HCT116 (cell line): Measurements from ENCODE around the gene MAF. TPM values are rescaled to one million over a fixed set of nuclear protein-coding genes. Genes with fewer than 3 reads are reported as not detected.

ENCODE experiments used
- ATAC-seq: fragments of 200-7000 bp; cut with Tn5 transposase; 2 replicates; pipeline ENCODE4 v1.9.1; 2020; ENCODE audit warnings: mild to moderate bottlenecking, moderate library complexity
- BruUV-seq: library from RNA; stranded (reverse); fragments of 400-500 nt; replicated peaks from 2 replicates; lab custom pipeline; 2021; lab: Mats Ljungman, UMichigan
- CTCF ChIA-PET: fragments of 300-600 bp; sonication (Branson Sonifier 250); formaldehyde crosslinking; loops from one replicate; lab custom pipeline; 2021; ENCODE audit warnings: antibody characterized with exemption; lab: Charles Lee
- POLR2A ChIA-PET: fragments of 300-600, 350-600 bp; sonication (Branson Sonifier 250); formaldehyde crosslinking; loops from one replicate; lab custom pipeline; 2021; ENCODE audit warnings: antibody characterized with exemption; lab: Charles Lee
- RAD21 ChIA-PET, 2 experiments: fragments of 300-600 bp; sonication (Branson Sonifier 250); formaldehyde crosslinking; loops; one replicate each; lab custom pipeline; 2023; ENCODE audit warnings: low total read pairs in 2 of 2; ENCODE audit not compliant: uncharacterized antibody in 2 of 2, unreplicated experiment in 2 of 2, low non-redundant PET in 1 of 2; lab: Charles Lee
- DNase-seq: peaks from one replicate; pipeline ENCODE4 v3.0.0-alpha.2; 2010; ENCODE audit warnings: low read depth, low spot score
- H2AFZ ChIP-seq: fragments of 200-600 bp; shearing (Covaris generic), sonication (generic); 2 replicates; pipeline ENCODE4 v1.6.1; 2017; ENCODE audit warnings: low read depth, mixed run types, mixed read lengths, antibody characterized with exemption, low read length; ENCODE audit not compliant: poor library complexity, severe bottlenecking
- H3K27ac ChIP-seq: 2 replicates; pipeline ENCODE4 v1.5.1; 2012; ENCODE audit warnings: low read depth, low read length
- H3K27me3 ChIP-seq: fragments of 200-600 bp; sonication (generic); 2 replicates; pipeline ENCODE4 v1.6.1; 2016; ENCODE audit warnings: mixed run types, low read length, mixed read lengths; ENCODE audit not compliant: insufficient read depth
- H3K36me3 ChIP-seq, 2 experiments: fragments of 200-500 bp in 1 of 2; fragments of 200-600 bp in 1 of 2; sonication (Bioruptor generic) in 1 of 2; sonication (generic) in 1 of 2; 2 replicates each; pipeline versions ENCODE4 v1.5.1 to v1.6.1; 2014 to 2016; ENCODE audit warnings: low read length in 2 of 2, inconsistent platforms in 1 of 2, mixed read lengths in 1 of 2, mixed run types in 1 of 2; ENCODE audit not compliant: insufficient read depth in 2 of 2, control insufficient read depth in 1 of 2
- H3K4me1 ChIP-seq, 2 experiments: fragments of 200-600 bp in 1 of 2; sonication (generic) in 1 of 2; 2 replicates each; pipeline versions ENCODE4 v1.5.1 to v1.6.1; 2012 to 2017; ENCODE audit warnings: low read length in 2 of 2, inconsistent platforms in 1 of 2, mild to moderate bottlenecking in 1 of 2, mixed read lengths in 1 of 2, mixed run types in 1 of 2, moderate library complexity in 1 of 2; ENCODE audit not compliant: insufficient read depth in 2 of 2, control insufficient read depth in 1 of 2
- H3K4me2 ChIP-seq: fragments of 200-600 bp; sonication (generic); 2 replicates; pipeline ENCODE4 v1.6.1; 2017; ENCODE audit warnings: mixed run types, low read length, mixed read lengths
- H3K4me3 ChIP-seq, 2 experiments: fragments of 200-600 bp in 1 of 2; sonication (generic) in 1 of 2; replicated peaks in 1 of 2; 2 replicates each; pipeline ENCODE4 v1.5.1; 2011 to 2016; ENCODE audit warnings: low read length in 2 of 2, control low read depth in 1 of 2, low read depth in 1 of 2, mild to moderate bottlenecking in 1 of 2, mixed read lengths in 1 of 2, mixed run types in 1 of 2
- H3K79me2 ChIP-seq: fragments of 200-600 bp; sonication (generic); 2 replicates; pipeline ENCODE4 v1.6.1; 2017; ENCODE audit warnings: mild to moderate bottlenecking, mixed run types, low read length, moderate library complexity, mixed read lengths; ENCODE audit not compliant: insufficient read depth
- H3K9ac ChIP-seq: fragments of 200-600 bp; sonication (generic); 2 replicates; pipeline ENCODE4 v1.6.1; 2016; ENCODE audit warnings: low read length, mixed read lengths
- H3K9me2 ChIP-seq: fragments of 200-600 bp; sonication (generic), shearing (Covaris generic); 2 replicates; pipeline ENCODE4 v1.6.1; 2017; ENCODE audit warnings: mixed run types, mild to moderate bottlenecking, moderate library complexity; ENCODE audit not compliant: insufficient read depth
- H3K9me3 ChIP-seq, 2 experiments: fragments of 200-500 bp in 1 of 2; fragments of 200-600 bp in 1 of 2; sonication (Bioruptor generic) in 1 of 2; sonication (generic) in 1 of 2; 2 replicates each; pipeline ENCODE4 v1.6.1; 2014 to 2017; ENCODE audit warnings: low read length in 2 of 2, mixed read lengths in 2 of 2, inconsistent platforms in 1 of 2, low read depth in 1 of 2, mild to moderate bottlenecking in 1 of 2, mixed run types in 1 of 2, moderate library complexity in 1 of 2; ENCODE audit not compliant: control insufficient read depth in 1 of 2, insufficient read depth in 1 of 2
- H4K20me1 ChIP-seq: fragments of 200-600 bp; sonication (generic), shearing (Covaris generic); 2 replicates; pipeline ENCODE4 v1.6.1; 2017; ENCODE audit warnings: mixed run types, mild to moderate bottlenecking, moderate library complexity; ENCODE audit not compliant: insufficient read depth
- ATF3 ChIP-seq: IDR thresholded peaks from 2 replicates; pipeline ENCODE4 v1.6.1; 2012
- CBX3 ChIP-seq: IDR thresholded peaks from 2 replicates; pipeline ENCODE4 v1.6.1; 2012; ENCODE audit warnings: low read depth
- CEBPB ChIP-seq: IDR thresholded peaks from 2 replicates; pipeline ENCODE4 v1.6.1; 2012; ENCODE audit warnings: low read depth
- CTCF ChIP-seq, 3 experiments: fragments of 200-600 bp in 1 of 3; sonication (generic) in 1 of 3; IDR thresholded peaks in 2 of 3; conservative IDR thresholded peaks in 1 of 3; 2 replicates each; pipeline ENCODE4 v1.5.1; 2012 to 2017; ENCODE audit warnings: low read depth in 2 of 3, low read length in 2 of 3, antibody characterized with exemption in 1 of 3, borderline replicate concordance in 1 of 3, control low read depth in 1 of 3, mild to moderate bottlenecking in 1 of 3, mixed read lengths in 1 of 3, mixed run types in 1 of 3, moderate library complexity in 1 of 3; ENCODE audit not compliant: insufficient read depth in 1 of 3
- EZH2 ChIP-seq: fragments of 200-600 bp; sonication (generic); IDR thresholded peaks from 2 replicates; pipeline ENCODE4 v1.6.1; 2017; ENCODE audit warnings: antibody characterized with exemption, mixed run types
- FOSL1 ChIP-seq: IDR thresholded peaks from 2 replicates; pipeline ENCODE4 v1.6.1; 2012; ENCODE audit warnings: low read depth
- JUND ChIP-seq: IDR thresholded peaks from 2 replicates; pipeline ENCODE4 v1.6.1; 2012
- POLR2A ChIP-seq: IDR thresholded peaks from 2 replicates; pipeline ENCODE4 v1.7.0; 2011; ENCODE audit warnings: borderline replicate concordance; ENCODE audit not compliant: insufficient read depth, insufficient read length; ENCODE audit errors: extremely low read depth
- RAD21 ChIP-seq: IDR thresholded peaks from 2 replicates; pipeline ENCODE4 v1.6.1; 2012; ENCODE audit warnings: low read depth, mild to moderate bottlenecking
- SIN3A ChIP-seq: IDR thresholded peaks from 2 replicates; pipeline ENCODE4 v1.6.1; 2012; ENCODE audit warnings: low read depth
- SP1 ChIP-seq: IDR thresholded peaks from 2 replicates; pipeline ENCODE4 v1.6.1; 2012; ENCODE audit warnings: low read depth
- SRF ChIP-seq: IDR thresholded peaks from 2 replicates; pipeline ENCODE4 v1.6.1; 2012; ENCODE audit warnings: low read depth
- TCF7L2 ChIP-seq: IDR thresholded peaks from 2 replicates; pipeline ENCODE4 v1.7.0; 2011; ENCODE audit warnings: borderline replicate concordance, inconsistent platforms; ENCODE audit not compliant: insufficient read depth, insufficient read length; ENCODE audit errors: extremely low read depth
- YY1 ChIP-seq: IDR thresholded peaks from 2 replicates; pipeline ENCODE4 v1.6.1; 2011; ENCODE audit warnings: low read length, low read depth, moderate library complexity, mild to moderate bottlenecking; ENCODE audit not compliant: insufficient replicate concordance; ENCODE audit errors: extremely low read depth
- ZFX ChIP-seq: fragments of 450-650 bp; IDR thresholded peaks from 2 replicates; pipeline ENCODE4 v1.6.1; 2017
- intact Hi-C: fragments of 100-400 bp; cut with micrococcal nuclease; formaldehyde crosslinking; loops from 2 replicates; pipeline ENCODE4 v1.10.0; 2022
- total RNA-seq: library from RNA; stranded (reverse); gene quantifications from one replicate; pipeline ENCODE4 v1.2.1, GENCODE V29; 2021; ENCODE audit not compliant: unreplicated experiment
- TF ChIP-seq, protein P1 (sequence below): IDR thresholded peaks from 2 replicates; pipeline ENCODE4 v1.6.1; 2012

The MAF gene
- total RNA-seq, 1 experiment from 2014 or later, result 0.27 TPM

GRCh38 chr16:79599256-79599836 is 1.2 kb downstream of the MAF start:
- Histone ChIP-seq H3K9me3 (peaks cover 9 to 33% of the 10 kb centered on the region in 2 experiments; a peak in 2 of 4 replicates), H3K4me3 (no peak overlapping the region), H3K4me2 (no peak overlapping the region), H3K36me3 (no peaks in the 10 kb centered on the region), H3K4me1 (no peaks in the 10 kb centered on the region), H3K9me2 (no peaks in the 10 kb centered on the region), H3K9ac (no peak overlapping the region), H3K79me2 (no peaks in the 10 kb centered on the region), H2AFZ (no peak overlapping the region), H3K27ac (no peak overlapping the region), H4K20me1 (no peaks in the 10 kb centered on the region), H3K27me3 (no peaks in the 10 kb centered on the region)
- ChIA-PET POLR2A (no interaction called here), RAD21 (no interaction called here), CTCF (no interaction called here)
- intact Hi-C loops, result no loop called here
- no peak for TF ChIP-seq CTCF (IDR thresholded peaks at IDR 0.05 in 2 of 3, conservative IDR thresholded peaks at IDR 0.05 in 1 of 3; ENCODE audit: borderline replicate concordance in 1 of 3, insufficient read depth in 1 of 3, low read depth in 2 of 3, low read length in 2 of 3)
- no peak for TF ChIP-seq YY1
- no peak for TF ChIP-seq JUND
- TF ChIP-seq, protein P1, sequence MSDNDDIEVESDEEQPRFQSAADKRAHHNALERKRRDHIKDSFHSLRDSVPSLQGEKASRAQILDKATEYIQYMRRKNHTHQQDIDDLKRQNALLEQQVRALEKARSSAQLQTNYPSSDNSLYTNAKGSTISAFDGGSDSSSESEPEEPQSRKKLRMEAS, result no peak
- TF ChIP-seq ATF3, result no peak
- no peak for TF ChIP-seq SRF
- TF ChIP-seq ZFX, result no peak
- TF ChIP-seq SP1, result no peak
- no peak for TF ChIP-seq SIN3A
- TF ChIP-seq EZH2, result no peak
- TF ChIP-seq TCF7L2, result no peak
- no peak for TF ChIP-seq FOSL1
- TF ChIP-seq CEBPB, result no peak
- no peak for TF ChIP-seq POLR2A
- no peak for TF ChIP-seq CBX3
- no peak for TF ChIP-seq RAD21
- no peak for DNase-seq
- BruUV-seq, result no TSS peak
- no peak for ATAC-seq
